HepG2 (cell line): ENCODE results near the gene CALU. TPM values are rescaled to one million over a fixed set of nuclear protein-coding genes. Genes with fewer than 3 reads are reported as not detected.
A peak's percentile ranks its signal among the peaks of the same experiment; 100 is the strongest.

Experiments used
- AKNA ChIP-seq: sonication (generic); formaldehyde crosslinking; IDR thresholded peaks from 2 replicates; pipeline ENCODE4 v1.4.0; 2020; ENCODE audit warnings: missing genetic modification reagents, borderline replicate concordance
- KAT7 ChIP-seq: IDR thresholded peaks from 2 replicates; pipeline ENCODE4 v1.6.1; 2018; ENCODE audit warnings: borderline replicate concordance, missing compliant biosample characterization
- NCOA1 ChIP-seq: sonication (generic); formaldehyde crosslinking; IDR thresholded peaks from 2 replicates; pipeline ENCODE4 v1.9.0; 2021; ENCODE audit warnings: missing genetic modification reagents
- NCOA5 ChIP-seq: sonication (generic); formaldehyde crosslinking; IDR thresholded peaks from 2 replicates; pipeline ENCODE4 v1.4.0; 2020; ENCODE audit warnings: missing genetic modification reagents
- RAD51 ChIP-seq: fragments of 450-650 bp; IDR thresholded peaks from 2 replicates; pipeline ENCODE4 v1.6.1; 2016; ENCODE audit warnings: borderline replicate concordance
- SETDB1 ChIP-seq: sonication (generic); formaldehyde crosslinking; IDR thresholded peaks from 2 replicates; pipeline ENCODE4 v1.5.1; 2020; ENCODE audit warnings: missing genetic modification reagents, mild to moderate bottlenecking, borderline replicate concordance
- ZFP62 ChIP-seq: sonication (generic); formaldehyde crosslinking; IDR thresholded peaks from 2 replicates; pipeline ENCODE4 v1.4.0; 2020; ENCODE audit warnings: missing genetic modification reagents
- ZNF430 ChIP-seq: sonication (generic); formaldehyde crosslinking; IDR thresholded peaks from 2 replicates; pipeline ENCODE4 v1.9.0; 2021; ENCODE audit warnings: mild to moderate bottlenecking, missing genetic modification reagents
- ZZZ3 ChIP-seq: sonication (generic); formaldehyde crosslinking; IDR thresholded peaks from 2 replicates; pipeline ENCODE4 v1.4.0; 2020; ENCODE audit warnings: missing genetic modification reagents, mild to moderate bottlenecking, borderline replicate concordance
- polyA plus RNA-seq, 8 experiments: library from polyadenylated mRNA; depleted of rRNA in 3 of 8; stranded (reverse) in 7 of 8; unstranded in 1 of 8; fragments of >200 nt; fragmentation: Illumina TruSeq in 4 of 8; extraction: Trizol in 4 of 8; gene quantifications; 2 replicates each; pipeline versions ENCODE4 v1.2.1 to v1.2.3, GENCODE V29; 2011 to 2016; ENCODE audit warnings: low read depth in 4 of 8, missing spikeins in 1 of 8, mixed read lengths in 1 of 8; ENCODE audit not compliant: insufficient read depth in 1 of 8
- total RNA-seq, 5 experiments: library from RNA; depleted of rRNA; stranded (reverse); fragments of >200 nt; fragmentation: Illumina TruSeq; extraction: Trizol; gene quantifications; 2 replicates each; pipeline ENCODE4 v1.2.3, GENCODE V29; 2016; ENCODE audit warnings: low read depth in 1 of 5
- TF ChIP-seq, protein P1 (sequence below): sonication (generic); formaldehyde crosslinking; IDR thresholded peaks from 2 replicates; pipeline ENCODE4 v1.4.0; 2020; ENCODE audit warnings: missing genetic modification reagents, mild to moderate bottlenecking, borderline replicate concordance
- TF ChIP-seq, protein P2 (sequence below): sonication (generic); formaldehyde crosslinking; IDR thresholded peaks from 2 replicates; pipeline ENCODE4 v1.4.0; 2020; ENCODE audit warnings: missing genetic modification reagents, borderline replicate concordance
- TF ChIP-seq, protein P3 (sequence below): sonication (generic); formaldehyde crosslinking; IDR thresholded peaks from 2 replicates; pipeline ENCODE4 v1.5.0; 2020; ENCODE audit warnings: mild to moderate bottlenecking, missing genetic modification reagents, moderate library complexity
- TF ChIP-seq, protein P4 (sequence below): sonication (generic); formaldehyde crosslinking; IDR thresholded peaks from 2 replicates; pipeline ENCODE4 v1.4.0; 2020; ENCODE audit warnings: missing genetic modification reagents

Gene CALU
- total and polyA plus RNA-seq, 2 of the 13 experiments (the other 11 are each of a cell fraction or from before 2014, with no cell fraction given) = 198 to 252 TPM

- TF ChIP-seq RAD51 = no peak
- TF ChIP-seq NCOA1 (CRISPR knock-in tag) = no peak
- TF ChIP-seq SETDB1 (CRISPR knock-in tag) = no peak
- TF ChIP-seq, protein P1, sequence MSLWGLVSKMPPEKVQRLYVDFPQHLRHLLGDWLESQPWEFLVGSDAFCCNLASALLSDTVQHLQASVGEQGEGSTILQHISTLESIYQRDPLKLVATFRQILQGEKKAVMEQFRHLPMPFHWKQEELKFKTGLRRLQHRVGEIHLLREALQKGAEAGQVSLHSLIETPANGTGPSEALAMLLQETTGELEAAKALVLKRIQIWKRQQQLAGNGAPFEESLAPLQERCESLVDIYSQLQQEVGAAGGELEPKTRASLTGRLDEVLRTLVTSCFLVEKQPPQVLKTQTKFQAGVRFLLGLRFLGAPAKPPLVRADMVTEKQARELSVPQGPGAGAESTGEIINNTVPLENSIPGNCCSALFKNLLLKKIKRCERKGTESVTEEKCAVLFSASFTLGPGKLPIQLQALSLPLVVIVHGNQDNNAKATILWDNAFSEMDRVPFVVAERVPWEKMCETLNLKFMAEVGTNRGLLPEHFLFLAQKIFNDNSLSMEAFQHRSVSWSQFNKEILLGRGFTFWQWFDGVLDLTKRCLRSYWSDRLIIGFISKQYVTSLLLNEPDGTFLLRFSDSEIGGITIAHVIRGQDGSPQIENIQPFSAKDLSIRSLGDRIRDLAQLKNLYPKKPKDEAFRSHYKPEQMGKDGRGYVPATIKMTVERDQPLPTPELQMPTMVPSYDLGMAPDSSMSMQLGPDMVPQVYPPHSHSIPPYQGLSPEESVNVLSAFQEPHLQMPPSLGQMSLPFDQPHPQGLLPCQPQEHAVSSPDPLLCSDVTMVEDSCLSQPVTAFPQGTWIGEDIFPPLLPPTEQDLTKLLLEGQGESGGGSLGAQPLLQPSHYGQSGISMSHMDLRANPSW (CRISPR knock-in tag) = no peak
- TF ChIP-seq KAT7 (CRISPR knock-in tag) = peak; percentile 33
- peak; percentile 49; the same call in 1 of the 2 replicates for TF ChIP-seq ZNF430
- no peak; the same call in 1 of the 2 replicates for TF ChIP-seq AKNA (CRISPR knock-in tag)
- TF ChIP-seq, protein P2, sequence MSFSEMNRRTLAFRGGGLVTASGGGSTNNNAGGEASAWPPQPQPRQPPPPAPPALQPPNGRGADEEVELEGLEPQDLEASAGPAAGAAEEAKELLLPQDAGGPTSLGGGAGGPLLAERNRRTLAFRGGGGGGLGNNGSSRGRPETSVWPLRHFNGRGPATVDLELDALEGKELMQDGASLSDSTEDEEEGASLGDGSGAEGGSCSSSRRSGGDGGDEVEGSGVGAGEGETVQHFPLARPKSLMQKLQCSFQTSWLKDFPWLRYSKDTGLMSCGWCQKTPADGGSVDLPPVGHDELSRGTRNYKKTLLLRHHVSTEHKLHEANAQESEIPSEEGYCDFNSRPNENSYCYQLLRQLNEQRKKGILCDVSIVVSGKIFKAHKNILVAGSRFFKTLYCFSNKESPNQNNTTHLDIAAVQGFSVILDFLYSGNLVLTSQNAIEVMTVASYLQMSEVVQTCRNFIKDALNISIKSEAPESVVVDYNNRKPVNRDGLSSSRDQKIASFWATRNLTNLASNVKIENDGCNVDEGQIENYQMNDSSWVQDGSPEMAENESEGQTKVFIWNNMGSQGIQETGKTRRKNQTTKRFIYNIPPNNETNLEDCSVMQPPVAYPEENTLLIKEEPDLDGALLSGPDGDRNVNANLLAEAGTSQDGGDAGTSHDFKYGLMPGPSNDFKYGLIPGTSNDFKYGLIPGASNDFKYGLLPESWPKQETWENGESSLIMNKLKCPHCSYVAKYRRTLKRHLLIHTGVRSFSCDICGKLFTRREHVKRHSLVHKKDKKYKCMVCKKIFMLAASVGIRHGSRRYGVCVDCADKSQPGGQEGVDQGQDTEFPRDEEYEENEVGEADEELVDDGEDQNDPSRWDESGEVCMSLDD (CRISPR knock-in tag) = no peak
- TF ChIP-seq, protein P3, sequence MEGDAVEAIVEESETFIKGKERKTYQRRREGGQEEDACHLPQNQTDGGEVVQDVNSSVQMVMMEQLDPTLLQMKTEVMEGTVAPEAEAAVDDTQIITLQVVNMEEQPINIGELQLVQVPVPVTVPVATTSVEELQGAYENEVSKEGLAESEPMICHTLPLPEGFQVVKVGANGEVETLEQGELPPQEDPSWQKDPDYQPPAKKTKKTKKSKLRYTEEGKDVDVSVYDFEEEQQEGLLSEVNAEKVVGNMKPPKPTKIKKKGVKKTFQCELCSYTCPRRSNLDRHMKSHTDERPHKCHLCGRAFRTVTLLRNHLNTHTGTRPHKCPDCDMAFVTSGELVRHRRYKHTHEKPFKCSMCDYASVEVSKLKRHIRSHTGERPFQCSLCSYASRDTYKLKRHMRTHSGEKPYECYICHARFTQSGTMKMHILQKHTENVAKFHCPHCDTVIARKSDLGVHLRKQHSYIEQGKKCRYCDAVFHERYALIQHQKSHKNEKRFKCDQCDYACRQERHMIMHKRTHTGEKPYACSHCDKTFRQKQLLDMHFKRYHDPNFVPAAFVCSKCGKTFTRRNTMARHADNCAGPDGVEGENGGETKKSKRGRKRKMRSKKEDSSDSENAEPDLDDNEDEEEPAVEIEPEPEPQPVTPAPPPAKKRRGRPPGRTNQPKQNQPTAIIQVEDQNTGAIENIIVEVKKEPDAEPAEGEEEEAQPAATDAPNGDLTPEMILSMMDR (CRISPR knock-in tag) = 0 out of 2 replicates have a peak, but pooled peaks have one; percentile 11
- TF ChIP-seq ZFP62 (CRISPR knock-in tag) = no peak
- TF ChIP-seq ZZZ3 = no peak
- TF ChIP-seq NCOA5 = no peak; the same call in 1 of the 2 replicates
- TF ChIP-seq, protein P4, sequence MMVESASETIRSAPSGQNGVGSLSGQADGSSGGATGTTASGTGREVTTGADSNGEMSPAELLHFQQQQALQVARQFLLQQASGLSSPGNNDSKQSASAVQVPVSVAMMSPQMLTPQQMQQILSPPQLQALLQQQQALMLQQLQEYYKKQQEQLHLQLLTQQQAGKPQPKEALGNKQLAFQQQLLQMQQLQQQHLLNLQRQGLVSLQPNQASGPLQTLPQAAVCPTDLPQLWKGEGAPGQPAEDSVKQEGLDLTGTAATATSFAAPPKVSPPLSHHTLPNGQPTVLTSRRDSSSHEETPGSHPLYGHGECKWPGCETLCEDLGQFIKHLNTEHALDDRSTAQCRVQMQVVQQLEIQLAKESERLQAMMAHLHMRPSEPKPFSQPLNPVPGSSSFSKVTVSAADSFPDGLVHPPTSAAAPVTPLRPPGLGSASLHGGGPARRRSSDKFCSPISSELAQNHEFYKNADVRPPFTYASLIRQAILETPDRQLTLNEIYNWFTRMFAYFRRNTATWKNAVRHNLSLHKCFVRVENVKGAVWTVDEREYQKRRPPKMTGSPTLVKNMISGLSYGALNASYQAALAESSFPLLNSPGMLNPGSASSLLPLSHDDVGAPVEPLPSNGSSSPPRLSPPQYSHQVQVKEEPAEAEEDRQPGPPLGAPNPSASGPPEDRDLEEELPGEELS (CRISPR knock-in tag) = no peak; the same call in 1 of the 2 replicates
These were observed at the start of gene CALU (continued) for GRCh38 chr7:128739048-128739962.
